OCI-LY7 (cell line): Measurements from ENCODE around the gene GTPBP2. TPM values are rescaled to one million over a fixed set of nuclear protein-coding genes. Genes with fewer than 3 reads are reported as not detected.

Source experiments
- BruUV-seq: library from RNA; stranded (reverse); fragments of 400-500 nt; replicated peaks from 2 replicates; lab custom pipeline; 2021; lab: Mats Ljungman, UMichigan
- CTCF ChIA-PET: fragments of 300-600 bp; sonication (Branson Sonifier 250); formaldehyde crosslinking; loops from one replicate; lab custom pipeline; 2022; ENCODE audit warnings: antibody characterized with exemption; ENCODE audit not compliant: unreplicated experiment; lab: Charles Lee
- POLR2A ChIA-PET: fragments of 300-600 bp; sonication (Branson Sonifier 250); formaldehyde crosslinking; loops from one replicate; lab custom pipeline; 2022; ENCODE audit warnings: antibody characterized with exemption; lab: Charles Lee
- DNase-seq: peaks from one replicate; pipeline ENCODE4 v3.0.0-alpha.2; 2015; ENCODE audit warnings: low spot score
- H2AFZ ChIP-seq: fragments of 200-600 bp; sonication (generic), shearing (Covaris generic); 2 replicates; pipeline ENCODE4 v1.6.1; 2014; ENCODE audit warnings: mild to moderate bottlenecking, antibody characterized with exemption, low read length, moderate library complexity
- H3K27ac ChIP-seq: fragments of 200-600 bp; sonication (generic); 2 replicates; pipeline ENCODE4 v1.5.1; 2014; ENCODE audit warnings: mixed run types, low read depth, mild to moderate bottlenecking, moderate library complexity, low read length, inconsistent platforms; ENCODE audit not compliant: poor library complexity, severe bottlenecking
- H3K36me3 ChIP-seq: fragments of 200-600 bp; sonication (generic); 2 replicates; pipeline ENCODE4 v1.6.1; 2014; ENCODE audit warnings: mild to moderate bottlenecking, antibody characterized with exemption, low read length, moderate library complexity, mixed read lengths; ENCODE audit not compliant: insufficient read depth
- H3K4me1 ChIP-seq: fragments of 200-600 bp; sonication (generic); 2 replicates; pipeline ENCODE4 v1.5.1; 2014; ENCODE audit warnings: mild to moderate bottlenecking, low read length; ENCODE audit not compliant: insufficient read depth, poor library complexity, severe bottlenecking
- H3K4me2 ChIP-seq: fragments of 200-600 bp; sonication (generic); 2 replicates; pipeline ENCODE4 v1.6.1; 2014; ENCODE audit warnings: mild to moderate bottlenecking, low read length
- H3K4me3 ChIP-seq: fragments of 200-600 bp; sonication (generic); 2 replicates; pipeline ENCODE4 v1.5.1; 2014; ENCODE audit warnings: mild to moderate bottlenecking, low read depth, low read length; ENCODE audit not compliant: poor library complexity, severe bottlenecking
- H3K79me2 ChIP-seq: fragments of 200-600 bp; sonication (generic); 2 replicates; pipeline ENCODE4 v1.6.1; 2016; ENCODE audit warnings: low read depth, mild to moderate bottlenecking, low read length, moderate library complexity, mixed read lengths; ENCODE audit not compliant: insufficient read depth
- H3K9me2 ChIP-seq: fragments of 200-600 bp; sonication (generic); 2 replicates; pipeline ENCODE4 v1.6.1; 2016; ENCODE audit warnings: mild to moderate bottlenecking, low read length, mixed read lengths; ENCODE audit not compliant: insufficient read depth
- H3K9me3 ChIP-seq: fragments of 200-600 bp; sonication (generic); 2 replicates; pipeline ENCODE4 v1.6.1; 2014; ENCODE audit warnings: mild to moderate bottlenecking, mixed run types, low read length, mixed read lengths
- H4K20me1 ChIP-seq: fragments of 200-600 bp; sonication (generic); 2 replicates; pipeline ENCODE4 v1.6.1; 2014; ENCODE audit warnings: mild to moderate bottlenecking, antibody characterized with exemption, low read length, moderate library complexity, mixed read lengths; ENCODE audit not compliant: insufficient read depth
- CTCF ChIP-seq: fragments of 200-600 bp; sonication (generic); conservative IDR thresholded peaks from 2 replicates; pipeline ENCODE4 v1.5.1; 2014; ENCODE audit warnings: mild to moderate bottlenecking, antibody characterized with exemption, low read length, moderate library complexity, mixed read lengths
- EZH2phosphoT487 ChIP-seq: fragments of 200-600 bp; sonication (generic); IDR thresholded peaks from 2 replicates; pipeline ENCODE4 v1.6.1; 2018; ENCODE audit warnings: low read depth, borderline replicate concordance, mild to moderate bottlenecking, mixed run types, antibody characterized with exemption, low read length, moderate library complexity, mixed read lengths
- intact Hi-C: fragments of 100-400 bp; cut with micrococcal nuclease; formaldehyde crosslinking; loops from one replicate; pipeline ENCODE4 v1.10.0; 2022; ENCODE audit not compliant: unreplicated experiment
- total RNA-seq, 2 experiments: library from RNA; depleted of rRNA in 1 of 2; stranded (reverse); fragments of >200 nt in 1 of 2; shearing (Covaris generic) in 1 of 2; gene quantifications; 2 replicates each; pipeline ENCODE4 v1.2.3, GENCODE V29; 2014 to 2022

GTPBP2 gene
- total RNA-seq, 2 experiments from 2014 or later = 64.8 to 86.5 TPM

- Histone ChIP-seq H3K9me2 (no peaks in the 10 kb centered on the region), H2AFZ (no peak overlapping the region), H3K27ac (no peak overlapping the region), H3K4me1 (peaks cover 10% of the 10 kb centered on the region), H3K79me2 (no peaks in the 10 kb centered on the region), H4K20me1 (no peaks in the 10 kb centered on the region), H3K36me3 (peaks cover 39% of the 10 kb centered on the region), H3K4me2 (no peak overlapping the region), H3K4me3 (no peak overlapping the region), H3K9me3 (no peaks in the 10 kb centered on the region)
- no peak for TF ChIP-seq CTCF
- no peak for TF ChIP-seq EZH2phosphoT487
- BruUV-seq = no TSS peak
- CTCF ChIA-PET = interaction anchor here (0.5 to 1.7 kb wide), 6 partner anchors 46 to 160 kb away, joined by 3 to 7 read pairs (median 3); no protein-coding TSS in a partner anchor
- POLR2A ChIA-PET = interaction anchor here (0.9 to 1.0 kb wide), 2 partner anchors 11 to 410 kb away, joined by 3 read pairs; no protein-coding TSS in a partner anchor
- intact Hi-C loops = loop anchor here (2.0 to 5.0 kb wide), 2 partner anchors 38 to 333 kb away; no protein-coding TSS in a partner anchor
- no peak for DNase-seq
These were observed 40.2 kb upstream of the GTPBP2 start for GRCh38 chr6:43669050-43669921.

- Histone ChIP-seq H3K9me3 (no peaks in the 10 kb centered on the region), H3K36me3 (peaks cover 30% of the 10 kb centered on the region), H4K20me1 (no peaks in the 10 kb centered on the region), H3K4me1 (peaks cover 10% of the 10 kb centered on the region), H2AFZ (no peak overlapping the region), H3K4me3 (no peak overlapping the region), H3K79me2 (no peaks in the 10 kb centered on the region), H3K27ac (no peak overlapping the region), H3K9me2 (no peaks in the 10 kb centered on the region), H3K4me2 (no peak overlapping the region; the same call in 1 of the 2 replicates)
- POLR2A ChIA-PET = interaction anchor here (0.5 to 1.2 kb wide), 4 partner anchors 19 to 477 kb away, joined by 3 to 4 read pairs (median 3); partner anchors contain the start of gene MRPS18A
- TF ChIP-seq CTCF (peak; percentile 83), EZH2phosphoT487 (no peak)
- peak; percentile 75 for DNase-seq
- CTCF ChIA-PET = interaction anchor here (0.6 to 1.7 kb wide), 4 partner anchors 19 to 410 kb away, joined by 3 to 7 read pairs (median 4); partner anchors contain the start of gene MRPS18A
- intact Hi-C loops = loop anchor here (1.0 to 5.0 kb wide), 3 partner anchors 38 to 334 kb away; no protein-coding TSS in a partner anchor
- BruUV-seq = no TSS peak
These were observed 39.3 kb upstream of the GTPBP2 start for GRCh38 chr6:43668151-43669028.
